HG02981 (cell line): ENCODE results near the gene TFB2M.

ENCODE experiments used
- ATAC-seq: cut with Tn5 transposase; IDR thresholded peaks from one replicate; pipeline ENCODE4 v1.9.1; 2021; ENCODE audit warnings: mild to moderate bottlenecking, moderate library complexity; ENCODE audit not compliant: unreplicated experiment

Gene TFB2M

GRCh38 chr1:246559310-246559709 is 6.8 kb downstream of the TFB2M start:
- ATAC-seq = no peak

- no peak for ATAC-seq
Measured at GRCh38 chr1:246558041-246558440, 8.0 kb downstream of the TFB2M start.

GRCh38 chr1:246554201-246554600 is 11.9 kb downstream of the TFB2M start:
- ATAC-seq = no peak

GRCh38 chr1:246552110-246552509 is 14.0 kb downstream of the TFB2M start:
- ATAC-seq = no peak

- no peak for ATAC-seq
Measured at GRCh38 chr1:246550402-246550801, 15.7 kb downstream of the TFB2M start.

GRCh38 chr1:246549665-246550064 is 16.4 kb downstream of the TFB2M start:
- no peak for ATAC-seq

GRCh38 chr1:246544001-246544400 is 22.1 kb downstream of the TFB2M start:
- no peak for ATAC-seq

- no peak for ATAC-seq
Measured at GRCh38 chr1:246540738-246541491, 25.1 kb downstream of the TFB2M start.

GRCh38 chr1:246537887-246538286 is 28.2 kb downstream of the TFB2M start:
- no peak for ATAC-seq

GRCh38 chr1:246537441-246537840 is 28.6 kb downstream of the TFB2M start:
- ATAC-seq = no peak

GRCh38 chr1:246534114-246534513 is 31.9 kb downstream of the TFB2M start:
- ATAC-seq = no peak

GRCh38 chr1:246533371-246533905 is 32.6 kb downstream of the TFB2M start:
- ATAC-seq = no peak

- ATAC-seq = no peak
Measured at GRCh38 chr1:246532519-246532918, 33.5 kb downstream of the TFB2M start.

GRCh38 chr1:246530482-246530881 is 35.6 kb downstream of the TFB2M start:
- ATAC-seq = no peak

GRCh38 chr1:246528933-246529731 is 36.9 kb downstream of the TFB2M start:
- no peak for ATAC-seq

GRCh38 chr1:246527402-246528088 is 38.5 kb downstream of the TFB2M start:
- peak; percentile 74 for ATAC-seq

GRCh38 chr1:246526915-246527314 is 39.1 kb downstream of the TFB2M start:
- ATAC-seq = no peak

- no peak for ATAC-seq
Measured at GRCh38 chr1:246526380-246526779, 39.7 kb downstream of the TFB2M start.

- ATAC-seq = no peak
Measured at GRCh38 chr1:246519514-246519913, 46.5 kb downstream of the TFB2M start.

GRCh38 chr1:246518456-246519205 is 47.4 kb downstream of the TFB2M start:
- no peak for ATAC-seq

- ATAC-seq = no peak
Measured at GRCh38 chr1:246517391-246517790, 48.7 kb downstream of the TFB2M start.
